ENCODE results near the gene CHCHD5. TPM values are rescaled to one million over a fixed set of nuclear protein-coding genes. Genes with fewer than 3 reads are reported as not detected.
"Not testable (repeated sequence)": the region's sequence is repeated elsewhere in the genome, so short reads cannot be mapped to it uniquely, and the experiment has no call there.

Gene CHCHD5
- total and polyA plus RNA-seq, 10 donors: 11.9 to 34.8 (median 18.9) TPM

- no peaks in the 10 kb centered on the region for H3K27me3 ChIP-seq (replicated peaks in 1 of 7)
- H3K27ac ChIP-seq: peak overlapping the region in 3 of 8 donors; percentile 91 to 96 (median 92)
- TF ChIP-seq CTCF (IDR thresholded peaks at IDR 0.05 in 8 of 11, conservative IDR thresholded peaks at IDR 0.05 in 3 of 11): no peak
- TF ChIP-seq POLR2AphosphoS5 (IDR thresholded peaks at IDR 0.05): no peak
- TF ChIP-seq POLR2A (IDR thresholded peaks at IDR 0.05): no peak
- peaks cover 0 to 27% (median 17%) of the 10 kb centered on the region in 6 donors for H3K36me3 ChIP-seq
- peak overlapping the region; percentile 67 to 100 (median 99) for H3K4me3 ChIP-seq
- DNase-seq: no peak
- H3K9me3 ChIP-seq: no peaks in the 10 kb centered on the region
- intact Hi-C loops (cut with DNase I; ENCODE audit: low total_unique reads): no loop called here
- peaks cover 14 to 45% (median 30%) of the 10 kb centered on the region in 6 donors for H3K4me1 ChIP-seq
- 3 to 5% (median 5%) methylated on average over 18 of the region's 18 CpGs for WGBS, 5 donors
These were observed 41.3 kb upstream of the CHCHD5 start for GRCh38 chr2:112542984-112543661.

GRCh38 chr2:112547333-112547732 lies 37.1 kb upstream of the CHCHD5 start:
- intact Hi-C loops (cut with DNase I; ENCODE audit: low total_unique reads): no loop called here
- H3K4me1 ChIP-seq: peaks cover 9 to 33% (median 22%) of the 10 kb centered on the region in 6 donors
- H3K4me3 ChIP-seq: no peak overlapping the region
- peaks cover 0 to 69% (median 51%) of the 10 kb centered on the region in 6 donors for H3K36me3 ChIP-seq
- DNase-seq: no peak
- 57 to 90% (median 76%) methylated on average over 4 of the region's 4 CpGs for WGBS, 5 donors
- H3K27ac ChIP-seq: no peak overlapping the region
- H3K9me3 ChIP-seq: no peaks in the 10 kb centered on the region
- TF ChIP-seq POLR2AphosphoS5 (IDR thresholded peaks at IDR 0.05) (no peak), CTCF (IDR thresholded peaks at IDR 0.05 in 8 of 11, conservative IDR thresholded peaks at IDR 0.05 in 3 of 11) (no peak), POLR2A (IDR thresholded peaks at IDR 0.05) (no peak)
- H3K27me3 ChIP-seq (replicated peaks in 1 of 7): no peaks in the 10 kb centered on the region

GRCh38 chr2:112548980-112549379 lies 35.4 kb upstream of the CHCHD5 start:
- H3K36me3 ChIP-seq: peaks cover 2 to 86% (median 67%) of the 10 kb centered on the region in 6 donors
- H3K4me3 ChIP-seq: no peak overlapping the region
- 93 to 99% (median 95%) methylated on average over 2 of the region's 2 CpGs for WGBS, 5 donors
- TF ChIP-seq POLR2A (IDR thresholded peaks at IDR 0.05) (no peak), CTCF (IDR thresholded peaks at IDR 0.05 in 8 of 11, conservative IDR thresholded peaks at IDR 0.05 in 3 of 11) (no peak), POLR2AphosphoS5 (IDR thresholded peaks at IDR 0.05) (no peak)
- DNase-seq: no peak
- H3K4me1 ChIP-seq: peaks cover 0 to 18% (median 9%) of the 10 kb centered on the region in 6 donors
- H3K27ac ChIP-seq: no peak overlapping the region
- no peaks in the 10 kb centered on the region for H3K9me3 ChIP-seq
- intact Hi-C loops (cut with DNase I; ENCODE audit: low total_unique reads): no loop called here
- H3K27me3 ChIP-seq (replicated peaks in 1 of 7): no peaks in the 10 kb centered on the region

- Histone ChIP-seq H3K4me3 (no peak overlapping the region), H3K4me1 (no peaks in the 10 kb centered on the region), H3K36me3 (peaks cover 10 to 100% (median 89%) of the 10 kb centered on the region in 6 donors), H3K27ac (no peak overlapping the region), H3K9me3 (peaks cover 2 to 19% (median 13%) of the 10 kb centered on the region in 8 donors), H3K27me3 (replicated peaks in 1 of 7) (no peaks in the 10 kb centered on the region)
- no peak for TF ChIP-seq CTCF (IDR thresholded peaks at IDR 0.05 in 8 of 11, conservative IDR thresholded peaks at IDR 0.05 in 3 of 11)
- TF ChIP-seq POLR2A (IDR thresholded peaks at IDR 0.05): no peak
- TF ChIP-seq POLR2AphosphoS5 (IDR thresholded peaks at IDR 0.05): no peak
- 52 to 73% (median 61%) methylated on average over 3 of the region's 3 CpGs for WGBS, 5 donors
- DNase-seq: no peak
- intact Hi-C loops (cut with DNase I; ENCODE audit: low total_unique reads): no loop called here
These were observed 18.3 kb upstream of the CHCHD5 start for GRCh38 chr2:112566104-112566503.

GRCh38 chr2:112566508-112566907 lies 17.9 kb upstream of the CHCHD5 start:
- H3K36me3 ChIP-seq: peaks cover 10 to 100% (median 89%) of the 10 kb centered on the region in 6 donors
- 89 to 97% (median 96%) methylated on average over 5 of the region's 5 CpGs for WGBS, 5 donors
- H3K4me1 ChIP-seq: not testable (repeated sequence)

More at GRCh38 chr2:112566508-112566907, 17.9 kb upstream of the CHCHD5 start:
- H3K27me3 ChIP-seq (replicated peaks in 1 of 7); intact Hi-C loops (cut with DNase I; ENCODE audit: low total_unique reads); H3K27ac ChIP-seq; H3K4me3 ChIP-seq; DNase-seq: not testable (repeated sequence)
- H3K9me3 ChIP-seq: peaks cover 2 to 19% (median 13%) of the 10 kb centered on the region in 8 donors

Measured in spleen (tissue), 11 donors.